B cell (primary cell): ENCODE results near the gene P2RX3.

ENCODE experiments used
- CTCF ChIP-seq: fragments of 200-600 bp; IDR thresholded peaks from one replicate; pipeline ENCODE4 v1.8.0; 2022; ENCODE audit warnings: antibody characterized with exemption, mild to moderate bottlenecking
- EZH2 ChIP-seq: IDR thresholded peaks from 2 replicates; pipeline ENCODE4 v1.6.1; 2012; ENCODE audit warnings: borderline replicate concordance, low read depth, mild to moderate bottlenecking, moderate library complexity, low read length; ENCODE audit not compliant: insufficient read depth, poor library complexity, severe bottlenecking

DNA sequence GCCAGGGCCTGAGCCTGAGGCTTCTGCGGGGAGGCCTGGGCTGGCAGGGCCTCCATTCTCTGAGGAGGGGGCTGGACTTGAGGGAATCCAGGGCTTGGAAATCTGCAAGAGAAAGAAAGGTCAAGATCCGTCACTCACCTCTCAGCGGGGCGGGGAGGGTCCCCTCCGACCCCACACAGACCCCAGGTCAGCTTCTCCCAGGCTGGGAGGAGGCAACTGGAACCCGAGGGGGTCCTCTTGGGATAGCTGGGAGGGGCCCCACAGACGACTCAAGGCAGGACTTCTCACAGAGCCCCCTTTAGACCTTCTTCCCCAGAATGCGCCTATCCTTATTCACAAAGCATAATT lies 24.4 kb upstream of the P2RX3 start:
- TF ChIP-seq CTCF (no peak), EZH2 (no peak)
